ENCODE measurements around the gene GAREM1.

GAREM1 gene

GRCh38 chr18:32360682-32361345 is 109.9 kb downstream of the GAREM1 start:
- no peak for DNase-seq (ENCODE audit: low spot score)
- in situ Hi-C loops (cut with MboI; ENCODE audit: low pct_unique_long_range_greater_than_20kb, low sequenced_read_pairs, unreplicated experiment), result no loop called here
- no peak for TF ChIP-seq CTCF (IDR thresholded peaks at IDR 0.05; ENCODE audit: extremely low read depth, insufficient read depth, missing control alignments)

GRCh38 chr18:32358529-32358928 is 112.2 kb downstream of the GAREM1 start:
- in situ Hi-C loops (cut with MboI; ENCODE audit: low pct_unique_long_range_greater_than_20kb, low sequenced_read_pairs, unreplicated experiment), result no loop called here
- TF ChIP-seq CTCF (IDR thresholded peaks at IDR 0.05; ENCODE audit: extremely low read depth, insufficient read depth, missing control alignments), result no peak
- DNase-seq (ENCODE audit: low spot score), result no peak

GRCh38 chr18:32358075-32358474 is 112.6 kb downstream of the GAREM1 start:
- in situ Hi-C loops (cut with MboI; ENCODE audit: low pct_unique_long_range_greater_than_20kb, low sequenced_read_pairs, unreplicated experiment), result no loop called here
- no peak for DNase-seq (ENCODE audit: low spot score)

GRCh38 chr18:32355896-32356295 is 114.8 kb downstream of the GAREM1 start:
- in situ Hi-C loops (cut with MboI; ENCODE audit: low pct_unique_long_range_greater_than_20kb, low sequenced_read_pairs, unreplicated experiment), result no loop called here
- TF ChIP-seq CTCF (IDR thresholded peaks at IDR 0.05; ENCODE audit: extremely low read depth, insufficient read depth, missing control alignments), result no peak
- DNase-seq (ENCODE audit: low spot score), result no peak

More at GRCh38 chr18:32358075-32358474, 112.6 kb downstream of the GAREM1 start:
- peak; percentile 11 for TF ChIP-seq CTCF (IDR thresholded peaks at IDR 0.05; ENCODE audit: extremely low read depth, insufficient read depth, missing control alignments)

GRCh38 chr18:32354518-32354917 is 116.2 kb downstream of the GAREM1 start:
- TF ChIP-seq CTCF (IDR thresholded peaks at IDR 0.05; ENCODE audit: extremely low read depth, insufficient read depth, missing control alignments), result no peak
- in situ Hi-C loops (cut with MboI; ENCODE audit: low pct_unique_long_range_greater_than_20kb, low sequenced_read_pairs, unreplicated experiment), result no loop called here
- no peak for DNase-seq (ENCODE audit: low spot score)

- no peak for TF ChIP-seq CTCF (IDR thresholded peaks at IDR 0.05; ENCODE audit: extremely low read depth, insufficient read depth, missing control alignments)
- in situ Hi-C loops (cut with MboI; ENCODE audit: low pct_unique_long_range_greater_than_20kb, low sequenced_read_pairs, unreplicated experiment), result no loop called here
- DNase-seq (ENCODE audit: low spot score), result no peak
Observed at GRCh38 chr18:32353257-32353656, 117.4 kb downstream of the GAREM1 start.

Data from GM13977 (cell line).